Stimulated activated CD8-positive, alpha-beta memory T cell treated with anti-CD3 and anti-CD28 coated beads, Interleukin-12 subunit alpha, Interleukin-12 subunit beta, amount 100 ng/mL, for 24 hours (primary cell): ENCODE measurements around the gene BRI3.

Experiments used
- DNase-seq: peaks from one replicate; pipeline ENCODE4 v3.0.0-alpha.2; 2020; ENCODE audit errors: extremely low read depth

BRI3 gene

GRCh38 chr7:98252425-98253054 is 28.9 kb upstream of the BRI3 start:
- no peak for DNase-seq

DNA sequence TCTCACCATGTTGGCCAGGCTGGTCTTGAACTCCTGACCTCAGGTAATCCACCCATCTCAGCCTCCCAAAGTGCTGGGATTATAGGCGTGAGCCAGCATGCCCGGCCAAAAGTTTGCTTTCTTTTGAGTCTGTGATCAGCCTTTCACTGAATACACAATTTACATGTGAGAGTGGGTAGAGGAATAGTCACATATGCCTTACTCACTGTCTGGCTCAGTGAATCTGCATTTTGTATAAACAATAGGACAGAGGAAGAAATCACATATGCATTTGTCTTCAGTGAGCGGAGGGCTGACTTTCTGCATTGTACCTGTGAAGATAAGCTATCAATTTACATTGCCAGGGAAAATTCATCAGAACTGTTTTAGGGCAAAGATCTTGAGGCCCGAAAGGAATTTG is 27.0 kb upstream of the BRI3 start:
- DNase-seq = no peak

DNA sequence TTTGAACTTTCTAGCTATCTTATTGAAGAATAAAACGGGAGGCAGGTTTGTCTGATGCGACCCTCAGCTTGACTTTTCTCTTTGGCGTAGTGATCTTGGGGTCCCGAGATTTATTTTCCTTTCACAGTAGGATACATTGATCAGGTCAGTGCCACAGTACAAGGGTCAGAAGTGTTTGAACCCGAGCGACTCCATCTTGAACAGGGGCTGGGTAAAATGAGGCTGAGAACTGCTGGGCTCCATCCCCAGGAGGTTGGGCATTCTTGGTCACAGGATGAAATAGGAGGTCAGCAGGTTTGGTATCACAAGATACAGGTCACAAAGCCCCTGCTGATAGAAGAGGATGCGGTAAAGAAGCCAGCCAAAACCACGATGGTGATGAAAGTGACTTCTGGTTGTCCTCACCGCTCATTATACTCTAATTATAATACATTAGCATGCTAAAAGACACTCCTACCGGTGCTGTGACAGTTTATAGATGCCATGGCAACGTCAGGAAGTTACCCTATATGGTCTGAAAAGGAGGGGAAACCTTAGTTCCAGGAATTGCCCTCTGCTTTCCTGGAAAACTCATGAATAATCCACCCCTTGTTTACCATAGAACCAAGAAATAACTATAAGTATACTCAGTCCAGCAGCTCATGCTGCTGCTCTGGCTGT is 26.4 kb upstream of the BRI3 start:
- no peak for DNase-seq

GRCh38 chr7:98256431-98256830 is 25.1 kb upstream of the BRI3 start:
- DNase-seq = no peak

DNA sequence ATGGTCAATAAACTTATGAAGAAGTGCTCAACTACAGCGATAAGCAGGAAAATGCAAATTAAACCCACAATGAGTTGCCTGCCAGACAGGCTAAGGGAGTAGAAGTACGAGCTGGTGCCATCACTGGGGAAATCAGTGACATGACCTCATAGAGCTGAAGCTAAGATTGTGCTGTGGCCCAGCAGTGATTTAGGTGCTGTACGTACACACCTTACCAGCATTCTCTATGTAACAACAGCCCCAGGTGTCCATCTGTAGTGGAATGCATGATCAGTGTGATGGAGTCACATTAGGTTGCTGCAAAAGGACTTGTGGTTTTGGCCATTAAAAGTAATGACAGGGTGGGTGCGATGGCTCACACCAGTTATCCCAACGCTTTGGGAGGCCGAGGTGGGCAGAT is 23.8 kb upstream of the BRI3 start:
- no peak for DNase-seq

DNA sequence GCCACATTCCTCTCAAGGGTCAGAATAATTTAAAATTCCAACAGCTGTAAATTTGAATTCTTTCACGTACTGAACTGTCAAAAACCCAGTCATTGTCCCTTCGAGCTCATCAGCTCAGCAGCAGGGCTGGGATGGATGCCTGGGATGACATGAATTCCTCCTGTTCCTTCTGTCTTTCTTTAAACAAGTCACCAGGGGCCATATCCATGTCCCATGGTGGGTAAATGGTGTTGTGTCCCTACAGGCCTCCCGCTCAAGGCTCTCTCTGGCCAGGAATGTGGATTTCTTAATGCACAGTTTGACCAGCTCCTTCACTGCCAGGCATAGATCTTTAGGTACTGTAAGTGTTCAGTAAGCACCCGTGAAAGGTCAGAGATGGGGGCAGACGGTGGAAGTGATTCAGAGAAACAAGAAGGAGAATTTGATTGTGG is 15.6 kb upstream of the BRI3 start:
- DNase-seq = no peak

DNA sequence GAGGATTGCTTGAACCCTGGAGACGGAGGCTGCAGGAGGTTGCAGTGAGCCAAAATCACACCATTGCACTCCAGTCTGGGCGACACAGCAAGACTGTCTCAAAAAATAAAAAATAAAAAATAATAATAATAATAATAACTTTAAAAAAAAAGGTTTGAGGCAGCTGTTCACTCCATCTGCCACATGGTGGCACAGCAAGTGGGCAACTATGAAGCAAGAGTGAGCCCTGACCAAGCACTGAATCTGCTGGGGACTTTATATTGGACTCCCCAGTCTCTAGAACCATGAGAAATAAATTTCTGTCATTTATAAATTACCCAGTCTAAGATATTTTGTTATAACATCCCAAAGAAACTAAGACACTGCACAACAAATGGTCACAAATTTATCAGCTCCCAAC is 14.6 kb upstream of the BRI3 start:
- no peak for DNase-seq

GRCh38 chr7:98267303-98267702 is 14.2 kb upstream of the BRI3 start:
- DNase-seq = no peak

DNA sequence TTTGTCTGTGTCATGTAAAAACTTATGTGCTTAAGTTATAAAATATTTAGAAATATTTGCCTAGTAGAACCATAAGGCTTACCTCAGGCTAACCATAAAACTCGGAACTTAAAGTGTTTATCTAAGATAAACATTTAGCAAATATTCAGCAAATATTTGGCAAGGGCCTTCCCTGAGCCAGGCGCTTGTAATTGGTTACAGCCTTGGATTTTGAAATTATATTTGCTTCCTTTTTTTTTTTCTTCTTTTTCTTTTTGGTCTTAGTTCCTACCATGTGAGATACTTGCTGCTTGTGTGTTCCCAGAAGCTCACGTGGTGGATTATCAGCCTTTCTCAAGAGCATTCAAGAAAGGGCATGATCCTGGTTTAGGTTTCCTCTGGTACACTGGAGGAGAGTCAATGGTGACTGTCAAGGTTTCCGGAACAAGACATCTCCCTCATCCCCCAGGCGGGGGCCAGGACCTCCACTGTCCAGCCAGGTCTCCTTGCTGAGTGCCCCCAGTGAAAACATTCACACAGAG is 5.2 kb upstream of the BRI3 start:
- no peak for DNase-seq

DNA sequence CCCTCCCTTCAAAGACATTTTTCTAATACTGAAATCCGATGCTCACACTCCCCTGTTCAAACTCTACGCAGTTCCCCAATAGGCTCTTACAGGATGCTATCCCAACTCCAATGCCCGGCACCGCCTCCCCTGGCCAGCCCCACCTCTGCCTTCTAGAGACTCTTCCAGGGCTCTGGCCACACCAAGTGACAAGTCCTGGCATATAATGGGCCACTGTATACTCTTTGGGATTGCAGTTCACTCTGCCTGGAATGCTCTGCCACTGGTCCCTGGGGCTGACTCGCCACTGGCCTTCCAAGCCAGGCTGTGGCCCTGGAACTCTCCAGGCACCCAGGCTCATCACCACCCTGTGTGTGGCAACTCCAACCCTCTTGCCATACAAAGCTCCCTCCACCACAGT is 3.1 kb upstream of the BRI3 start:
- DNase-seq = no peak

- no peak for DNase-seq
Observed at GRCh38 chr7:98278936-98279335, 2.5 kb upstream of the BRI3 start.

DNA sequence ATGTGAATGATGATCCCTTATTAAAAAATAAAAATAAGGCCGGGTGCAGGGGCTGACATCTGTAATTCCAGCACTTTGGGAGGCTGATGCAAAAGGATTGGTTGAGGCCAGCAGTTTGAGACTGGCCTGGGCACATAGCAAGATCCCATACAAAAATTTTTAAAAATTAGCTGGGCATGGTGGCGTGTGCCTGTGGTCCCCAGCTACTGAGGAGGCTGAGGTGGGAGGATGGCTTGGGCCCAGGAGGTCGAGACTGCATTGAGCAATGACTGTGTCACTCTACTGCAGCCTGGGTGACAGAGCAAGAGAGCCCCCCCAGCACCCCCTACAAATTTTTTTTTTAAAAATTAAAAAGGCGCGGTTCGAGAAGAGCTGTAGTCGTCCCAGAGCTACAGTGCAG is 1.2 kb upstream of the BRI3 start:
- DNase-seq = no peak

GRCh38 chr7:98281757-98282606 is 496 bp downstream of the BRI3 start:
- no peak for DNase-seq

GRCh38 chr7:98282703-98283102 is 1.2 kb downstream of the BRI3 start:
- DNase-seq = no peak

DNA sequence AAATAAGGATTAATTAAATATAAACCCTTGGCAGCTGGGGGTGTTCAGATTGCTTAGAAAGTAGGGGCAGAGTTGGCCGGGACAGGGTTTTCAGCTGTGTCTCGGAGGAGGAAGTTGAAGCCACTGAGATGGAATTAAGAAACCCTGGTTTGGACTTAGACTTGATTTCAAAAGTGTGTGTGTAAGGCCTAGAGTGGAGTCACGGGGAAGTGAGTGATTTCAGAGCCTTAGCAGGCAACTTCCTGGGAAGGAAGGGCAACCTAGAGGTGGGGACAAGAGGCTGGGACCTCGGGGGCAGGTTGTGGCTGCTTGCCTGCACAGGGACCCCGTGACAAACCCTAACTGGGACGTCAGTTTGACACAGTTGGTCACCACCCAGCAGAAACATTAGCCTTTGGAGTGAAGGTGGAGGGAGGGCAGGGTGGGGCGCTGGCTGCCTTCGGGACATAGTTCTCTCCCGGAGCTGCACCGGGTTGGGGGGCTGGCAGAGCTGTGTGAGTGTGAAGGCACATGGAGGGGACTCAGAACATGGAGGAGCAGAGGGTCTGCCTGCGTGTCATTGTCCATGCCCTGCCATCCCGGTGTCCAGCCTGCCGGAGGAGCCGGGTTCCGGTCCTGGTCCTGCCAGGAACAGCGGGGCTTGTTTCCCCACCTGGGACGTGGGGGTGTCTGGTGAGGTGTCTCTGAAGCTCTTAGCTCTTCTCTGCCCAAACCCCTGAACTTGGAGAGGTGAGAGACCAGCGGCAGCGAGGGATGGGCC is 1.8 kb downstream of the BRI3 start:
- DNase-seq = no peak

GRCh38 chr7:98283887-98284222 is 2.4 kb downstream of the BRI3 start:
- no peak for DNase-seq

GRCh38 chr7:98284335-98285036 is 3.0 kb downstream of the BRI3 start:
- DNase-seq = no peak

- DNase-seq = no peak
Observed at GRCh38 chr7:98285157-98286092, 3.9 kb downstream of the BRI3 start.

- DNase-seq = no peak
Observed at GRCh38 chr7:98286093-98286539, 4.6 kb downstream of the BRI3 start.
